ENCODE measurements around the gene BRI3.
A peak's percentile ranks its signal among the peaks of the same experiment; 100 is the strongest.

- TF ChIP-seq, protein P1, sequence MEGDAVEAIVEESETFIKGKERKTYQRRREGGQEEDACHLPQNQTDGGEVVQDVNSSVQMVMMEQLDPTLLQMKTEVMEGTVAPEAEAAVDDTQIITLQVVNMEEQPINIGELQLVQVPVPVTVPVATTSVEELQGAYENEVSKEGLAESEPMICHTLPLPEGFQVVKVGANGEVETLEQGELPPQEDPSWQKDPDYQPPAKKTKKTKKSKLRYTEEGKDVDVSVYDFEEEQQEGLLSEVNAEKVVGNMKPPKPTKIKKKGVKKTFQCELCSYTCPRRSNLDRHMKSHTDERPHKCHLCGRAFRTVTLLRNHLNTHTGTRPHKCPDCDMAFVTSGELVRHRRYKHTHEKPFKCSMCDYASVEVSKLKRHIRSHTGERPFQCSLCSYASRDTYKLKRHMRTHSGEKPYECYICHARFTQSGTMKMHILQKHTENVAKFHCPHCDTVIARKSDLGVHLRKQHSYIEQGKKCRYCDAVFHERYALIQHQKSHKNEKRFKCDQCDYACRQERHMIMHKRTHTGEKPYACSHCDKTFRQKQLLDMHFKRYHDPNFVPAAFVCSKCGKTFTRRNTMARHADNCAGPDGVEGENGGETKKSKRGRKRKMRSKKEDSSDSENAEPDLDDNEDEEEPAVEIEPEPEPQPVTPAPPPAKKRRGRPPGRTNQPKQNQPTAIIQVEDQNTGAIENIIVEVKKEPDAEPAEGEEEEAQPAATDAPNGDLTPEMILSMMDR (IDR thresholded peaks at IDR 0.05 in 8 of 11, conservative IDR thresholded peaks at IDR 0.05 in 3 of 11) = no peak
- TF ChIP-seq POLR2AphosphoS5 (IDR thresholded peaks at IDR 0.05) (peak in 1 of 3 donors; percentile 32), POLR2A (IDR thresholded peaks at IDR 0.05) (no peak)
These were observed 5.4 kb downstream of the BRI3 start for GRCh38 chr7:98286701-98287485.

All from spleen (tissue), 7 donors.